PC-9 (cell line): Measurements from ENCODE around the gene QRFPR. TPM values are rescaled to one million over a fixed set of nuclear protein-coding genes. Genes with fewer than 3 reads are reported as not detected.

ENCODE experiments used
- Bru-seq: library from RNA; stranded (reverse); fragments of 400-500 nt; gene quantifications from one replicate; lab custom pipeline; 2021; lab: Mats Ljungman, UMichigan
- BruChase-seq, 2 experiments: library from RNA; stranded (reverse); fragments of 400-500 nt; gene quantifications; one replicate each; lab custom pipeline; 2021; lab: Mats Ljungman, UMichigan
- BruUV-seq: library from RNA; stranded (reverse); fragments of 400-500 nt; replicated peaks from 2 replicates; lab custom pipeline; 2021; lab: Mats Ljungman, UMichigan
- CTCF ChIA-PET: fragments of 300-600 bp; sonication (Branson Sonifier 250); formaldehyde crosslinking; loops from one replicate; lab custom pipeline; 2022; ENCODE audit warnings: antibody characterized with exemption; lab: Charles Lee
- POLR2A ChIA-PET: fragments of 300-600 bp; sonication (Branson Sonifier 250); formaldehyde crosslinking; loops from one replicate; lab custom pipeline; 2022; ENCODE audit warnings: antibody characterized with exemption; ENCODE audit not compliant: unreplicated experiment; lab: Charles Lee
- DNase-seq, 2 experiments: peaks; one replicate each; pipeline versions ENCODE4 v3.0.0 to v3.0.0-alpha.2; 2015 to 2022; ENCODE audit warnings: mixed read lengths in 1 of 2
- H2AFZ ChIP-seq: fragments of 200-600 bp; sonication (generic); 2 replicates; pipeline ENCODE4 v1.8.1; 2017; ENCODE audit warnings: antibody characterized with exemption
- H3F3A ChIP-seq: fragments of 200-600 bp; sonication (generic); 2 replicates; pipeline ENCODE4 v1.8.1; 2017; ENCODE audit warnings: antibody characterized with exemption, mild to moderate bottlenecking, low read depth; ENCODE audit not compliant: insufficient read depth
- H3K27ac ChIP-seq: fragments of 200-600 bp; sonication (generic); 2 replicates; pipeline ENCODE4 v1.6.1; 2016; ENCODE audit warnings: mixed run types
- H3K27me3 ChIP-seq: fragments of 200-600 bp; sonication (generic); 2 replicates; pipeline ENCODE4 v1.6.1; 2016; ENCODE audit warnings: low read depth, mixed run types; ENCODE audit not compliant: insufficient read depth
- H3K36me3 ChIP-seq: fragments of 200-600 bp; sonication (generic); 2 replicates; pipeline ENCODE4 v1.6.1; 2016; ENCODE audit warnings: low read depth, mixed run types
- H3K4me1 ChIP-seq: fragments of 200-600 bp; sonication (generic); replicated peaks from 2 replicates; pipeline ENCODE4 v1.6.1; 2016; ENCODE audit warnings: mixed run types; ENCODE audit not compliant: insufficient read depth
- H3K4me2 ChIP-seq: fragments of 200-600 bp; sonication (generic); 2 replicates; pipeline ENCODE4 v1.6.1; 2017; ENCODE audit warnings: mixed run types
- H3K4me3 ChIP-seq: fragments of 200-600 bp; sonication (generic); 2 replicates; pipeline ENCODE4 v1.6.1; 2016; ENCODE audit warnings: mixed run types
- H3K79me2 ChIP-seq: fragments of 200-600 bp; sonication (generic); 2 replicates; pipeline ENCODE4 v1.6.1; 2017; ENCODE audit warnings: low read depth, mixed run types
- H3K9me2 ChIP-seq: fragments of 200-600 bp; sonication (generic); 2 replicates; pipeline ENCODE4 v1.8.1; 2017; ENCODE audit warnings: mild to moderate bottlenecking; ENCODE audit not compliant: insufficient read depth
- H3K9me3 ChIP-seq: fragments of 200-600 bp; sonication (generic); 2 replicates; pipeline ENCODE4 v1.8.1; 2016; ENCODE audit warnings: low read depth; ENCODE audit not compliant: insufficient read depth
- H4K20me1 ChIP-seq: fragments of 200-600 bp; sonication (generic); 2 replicates; pipeline ENCODE4 v1.8.1; 2017; ENCODE audit not compliant: insufficient read depth
- EZH2 ChIP-seq: fragments of 200-600 bp; sonication (generic); IDR thresholded peaks from 2 replicates; pipeline ENCODE4 v1.8.0; 2017; ENCODE audit warnings: antibody characterized with exemption, low read depth
- intact Hi-C: fragments of 100-400 bp; cut with micrococcal nuclease; formaldehyde crosslinking; loops from one replicate; pipeline ENCODE4 v1.10.0; 2022; ENCODE audit not compliant: unreplicated experiment
- long read RNA-seq: library from polyadenylated mRNA; stranded (forward); transcript quantifications from one replicate; pipeline ENCODE4 v2.0.0, GENCODE V29; 2022
- total RNA-seq: library from RNA; stranded (reverse); gene quantifications from 2 replicates; pipeline ENCODE4 v1.2.3, GENCODE V29; 2021
- TF ChIP-seq, protein P1 (sequence below): fragments of 200-600 bp; sonication (generic); conservative IDR thresholded peaks from 2 replicates; pipeline ENCODE4 v1.6.1; 2017; ENCODE audit warnings: mixed run types, antibody characterized with exemption, mild to moderate bottlenecking, moderate library complexity

The QRFPR gene
- total RNA-seq = 0.28 TPM in 1 of 2 replicates, not detected in the other
- percentile 3 among the genes with signal in this experiment for Bru-seq, nascent RNA
- BruChase-seq, experiment 1, labeled RNA remaining after a 2-hour chase = not detected
- BruChase-seq, experiment 2, labeled RNA remaining after a 6-hour chase = not detected
- long read RNA-seq = 0 reads

GRCh38 chr4:121380776-121381462 lies at the start of gene QRFPR:
QRFPR (minus strand) TSS chr4:121381018; CDS start chr4:121380647, 371 bp downstream.
- no peak for TF ChIP-seq EZH2
- TF ChIP-seq, protein P1, sequence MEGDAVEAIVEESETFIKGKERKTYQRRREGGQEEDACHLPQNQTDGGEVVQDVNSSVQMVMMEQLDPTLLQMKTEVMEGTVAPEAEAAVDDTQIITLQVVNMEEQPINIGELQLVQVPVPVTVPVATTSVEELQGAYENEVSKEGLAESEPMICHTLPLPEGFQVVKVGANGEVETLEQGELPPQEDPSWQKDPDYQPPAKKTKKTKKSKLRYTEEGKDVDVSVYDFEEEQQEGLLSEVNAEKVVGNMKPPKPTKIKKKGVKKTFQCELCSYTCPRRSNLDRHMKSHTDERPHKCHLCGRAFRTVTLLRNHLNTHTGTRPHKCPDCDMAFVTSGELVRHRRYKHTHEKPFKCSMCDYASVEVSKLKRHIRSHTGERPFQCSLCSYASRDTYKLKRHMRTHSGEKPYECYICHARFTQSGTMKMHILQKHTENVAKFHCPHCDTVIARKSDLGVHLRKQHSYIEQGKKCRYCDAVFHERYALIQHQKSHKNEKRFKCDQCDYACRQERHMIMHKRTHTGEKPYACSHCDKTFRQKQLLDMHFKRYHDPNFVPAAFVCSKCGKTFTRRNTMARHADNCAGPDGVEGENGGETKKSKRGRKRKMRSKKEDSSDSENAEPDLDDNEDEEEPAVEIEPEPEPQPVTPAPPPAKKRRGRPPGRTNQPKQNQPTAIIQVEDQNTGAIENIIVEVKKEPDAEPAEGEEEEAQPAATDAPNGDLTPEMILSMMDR = no peak
- intact Hi-C loops = no loop called here
- no peak within 1 kb of the TSS for H3K4me3 ChIP-seq
- no peaks in the 10 kb centered on the region for H3K4me1 ChIP-seq
- H3K27me3 ChIP-seq = no peaks in the 10 kb centered on the region
- BruUV-seq = no TSS peak
- ChIA-PET CTCF (no interaction called here), POLR2A (no interaction called here)
- no peak within 1 kb of the TSS for H2AFZ ChIP-seq
- H3K9me2 ChIP-seq = no peaks in the 10 kb centered on the region
- H3K79me2 ChIP-seq = no peaks in the 10 kb centered on the region
- no peak within 1 kb of the TSS for H3K4me2 ChIP-seq
- no peaks in the 10 kb centered on the region for H3F3A ChIP-seq
- H4K20me1 ChIP-seq = no peaks in the 10 kb centered on the region
- no peak for DNase-seq
- no peaks in the 10 kb centered on the region for H3K36me3 ChIP-seq
- H3K27ac ChIP-seq = no peak within 1 kb of the TSS
- no peaks in the 10 kb centered on the region; the same call in 1 of the 2 replicates for H3K9me3 ChIP-seq

DNA sequence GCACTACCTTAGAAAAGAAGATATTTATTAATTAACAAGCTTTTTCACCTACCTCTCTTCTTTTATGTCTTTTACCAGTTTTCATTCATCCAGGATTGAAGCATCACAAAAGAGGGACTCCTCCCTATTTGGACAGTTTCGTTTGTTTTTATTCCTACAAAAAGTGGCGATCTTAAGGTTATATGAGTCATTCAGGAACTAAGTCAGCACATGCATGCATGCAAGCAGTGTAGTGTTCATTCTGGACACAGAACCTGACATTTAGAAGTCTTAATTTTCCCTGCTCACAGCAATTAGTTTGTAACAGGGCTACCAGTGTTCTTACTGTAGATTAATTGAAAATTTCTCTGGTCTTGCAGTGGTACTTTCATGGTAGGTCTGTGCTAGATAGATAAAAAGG lies 47.9 kb upstream of the QRFPR start:
- no TSS peak for BruUV-seq
- Histone ChIP-seq H3K4me1 (peaks cover 18% of the 10 kb centered on the region), H3K9me3 (no peaks in the 10 kb centered on the region), H3K36me3 (no peaks in the 10 kb centered on the region), H3F3A (peaks cover 16% of the 10 kb centered on the region), H3K27me3 (no peaks in the 10 kb centered on the region), H3K4me3 (no peak overlapping the region), H3K4me2 (peak overlapping the region; percentile 55), H2AFZ (peak overlapping the region; percentile 50), H4K20me1 (no peaks in the 10 kb centered on the region), H3K27ac (peak overlapping the region; percentile 61), H3K79me2 (no peaks in the 10 kb centered on the region), H3K9me2 (no peaks in the 10 kb centered on the region)
- TF ChIP-seq, protein P1 = no peak
- no peak for TF ChIP-seq EZH2
- no peak for DNase-seq
- intact Hi-C loops = no loop called here
- ChIA-PET POLR2A (no interaction called here), CTCF (no interaction called here)

DNA sequence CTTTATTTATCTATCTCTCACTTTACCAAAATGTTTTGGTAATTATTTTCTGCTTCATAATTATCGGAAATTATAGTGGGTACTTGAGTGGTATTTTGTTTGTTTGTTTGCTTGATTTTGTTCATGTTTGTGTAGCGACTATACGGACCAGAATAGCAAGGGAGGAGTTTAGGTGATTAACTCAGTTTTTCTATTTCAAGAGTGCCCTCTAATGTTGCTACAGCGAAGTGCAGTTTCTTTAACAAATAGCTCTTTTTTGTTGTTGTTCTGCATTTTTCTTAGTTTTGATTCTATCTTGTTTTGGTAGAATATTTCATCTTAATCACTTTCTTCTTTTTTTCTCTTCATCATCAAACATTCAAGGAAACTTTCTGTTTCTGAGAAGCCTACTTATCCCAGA lies 40.8 kb upstream of the QRFPR start:
- H2AFZ ChIP-seq = no peak overlapping the region
- intact Hi-C loops = no loop called here
- ChIA-PET POLR2A (no interaction called here), CTCF (interaction anchor here (0.5 to 0.7 kb wide), 2 partner anchors 38 to 230 kb away, joined by 3 to 4 read pairs; no protein-coding TSS in a partner anchor)
- no peaks in the 10 kb centered on the region for H3F3A ChIP-seq
- H3K36me3 ChIP-seq = no peaks in the 10 kb centered on the region
- H3K9me2 ChIP-seq = no peaks in the 10 kb centered on the region
- H4K20me1 ChIP-seq = no peaks in the 10 kb centered on the region
- H3K9me3 ChIP-seq = no peaks in the 10 kb centered on the region
- H3K4me2 ChIP-seq = no peak overlapping the region
- H3K79me2 ChIP-seq = no peaks in the 10 kb centered on the region
- no TSS peak for BruUV-seq
- DNase-seq = no peak
- no peak for TF ChIP-seq EZH2
- TF ChIP-seq, protein P1 = peak; percentile 50; the same call in 1 of the 2 replicates
- no peak overlapping the region for H3K27ac ChIP-seq
- H3K4me3 ChIP-seq = no peak overlapping the region
- H3K4me1 ChIP-seq = no peaks in the 10 kb centered on the region
- H3K27me3 ChIP-seq = no peaks in the 10 kb centered on the region
